ENCODE measurements around the gene NUDT3. TPM values are rescaled to one million over a fixed set of nuclear protein-coding genes. Genes with fewer than 3 reads are reported as not detected.

The NUDT3 gene
- total and polyA plus RNA-seq, 2 experiments from 2014 or later, result 12.1 to 31.1 TPM

- TF ChIP-seq ZNF462 (CRISPR knock-in tag; IDR thresholded peaks at IDR 0.05) (no peak), ZNF114 (CRISPR knock-in tag; IDR thresholded peaks at IDR 0.05) (no peak), EZH2phosphoT487 (IDR thresholded peaks at IDR 0.05; ENCODE audit: unreplicated experiment) (no peak), CTCF (conservative IDR thresholded peaks at IDR 0.05; ENCODE audit: low read depth in 2 of 2) (no peak), ZNF331 (CRISPR knock-in tag; IDR thresholded peaks at IDR 0.05; ENCODE audit: low read depth) (no peak)
Measured at GRCh38 chr6:34389034-34389433, 3.4 kb downstream of the NUDT3 start (continued).

DNA sequence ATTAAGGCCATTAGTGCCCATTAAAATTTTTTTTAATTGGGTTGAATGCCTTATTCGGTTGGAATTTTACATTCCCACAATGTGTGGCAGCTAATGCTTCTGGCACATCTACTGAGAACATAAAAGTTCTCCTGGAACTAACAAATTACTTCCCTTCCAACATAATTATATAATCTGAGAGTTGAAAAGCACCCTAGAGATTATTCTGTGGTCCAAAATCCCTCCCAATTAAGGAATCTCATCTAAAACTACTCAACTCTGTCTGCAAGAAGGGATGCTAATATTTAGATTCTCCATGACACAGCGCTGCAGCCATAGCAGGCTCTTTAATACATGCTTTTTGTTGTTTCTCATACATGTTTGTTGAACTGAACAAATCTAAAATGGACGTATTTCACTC lies 4.0 kb downstream of the NUDT3 start:
- peaks cover 17% of the 10 kb centered on the region; the same call in 1 of the 2 replicates for H4K20me1 ChIP-seq (replicated peaks; ENCODE audit: insufficient read depth)
- no peaks in the 10 kb centered on the region for H3K9me2 ChIP-seq (ENCODE audit: insufficient read depth)
- Mint-ChIP-seq H3K4me1 (peaks cover 38% of the 10 kb centered on the region), H3K27ac (no peak overlapping the region), H3K27me3 (ENCODE audit: insufficient read depth, low read depth, poor library complexity) (peaks cover 4% of the 10 kb centered on the region), H3K36me3 (ENCODE audit: low read depth) (no peaks in the 10 kb centered on the region; the same call in 2 of the 3 replicates), H3K9me3 (no peaks in the 10 kb centered on the region; the same call in 2 of the 3 replicates), H3K4me3 (no peak overlapping the region)
- DNase-seq (ENCODE audit: low spot score) (no peak), ATAC-seq (no peak)
- no peak overlapping the region for H3K27ac ChIP-seq (ENCODE audit: low read depth)
- no peaks in the 10 kb centered on the region for H3K36me3 ChIP-seq (ENCODE audit: insufficient read depth)
- 0 out of 2 replicates have a peak, but pooled peaks cover 3% of the 10 kb centered on the region for H3F3A ChIP-seq (replicated peaks; ENCODE audit: low read depth)
- no peak overlapping the region for H2AFZ ChIP-seq
- H3K4me1 ChIP-seq (ENCODE audit: insufficient read depth), result peaks cover 29% of the 10 kb centered on the region
- H3K79me2 ChIP-seq (replicated peaks; ENCODE audit: insufficient read depth), result peaks cover 82% of the 10 kb centered on the region
- no peaks in the 10 kb centered on the region for H3K27me3 ChIP-seq (ENCODE audit: insufficient read depth)
- no peak overlapping the region for H3K4me2 ChIP-seq
- H3K4me3 ChIP-seq, result no peak overlapping the region
- no peak for TF ChIP-seq EZH2 (IDR thresholded peaks at IDR 0.05; ENCODE audit: low read depth, unreplicated experiment)
- TF ChIP-seq, protein P1, sequence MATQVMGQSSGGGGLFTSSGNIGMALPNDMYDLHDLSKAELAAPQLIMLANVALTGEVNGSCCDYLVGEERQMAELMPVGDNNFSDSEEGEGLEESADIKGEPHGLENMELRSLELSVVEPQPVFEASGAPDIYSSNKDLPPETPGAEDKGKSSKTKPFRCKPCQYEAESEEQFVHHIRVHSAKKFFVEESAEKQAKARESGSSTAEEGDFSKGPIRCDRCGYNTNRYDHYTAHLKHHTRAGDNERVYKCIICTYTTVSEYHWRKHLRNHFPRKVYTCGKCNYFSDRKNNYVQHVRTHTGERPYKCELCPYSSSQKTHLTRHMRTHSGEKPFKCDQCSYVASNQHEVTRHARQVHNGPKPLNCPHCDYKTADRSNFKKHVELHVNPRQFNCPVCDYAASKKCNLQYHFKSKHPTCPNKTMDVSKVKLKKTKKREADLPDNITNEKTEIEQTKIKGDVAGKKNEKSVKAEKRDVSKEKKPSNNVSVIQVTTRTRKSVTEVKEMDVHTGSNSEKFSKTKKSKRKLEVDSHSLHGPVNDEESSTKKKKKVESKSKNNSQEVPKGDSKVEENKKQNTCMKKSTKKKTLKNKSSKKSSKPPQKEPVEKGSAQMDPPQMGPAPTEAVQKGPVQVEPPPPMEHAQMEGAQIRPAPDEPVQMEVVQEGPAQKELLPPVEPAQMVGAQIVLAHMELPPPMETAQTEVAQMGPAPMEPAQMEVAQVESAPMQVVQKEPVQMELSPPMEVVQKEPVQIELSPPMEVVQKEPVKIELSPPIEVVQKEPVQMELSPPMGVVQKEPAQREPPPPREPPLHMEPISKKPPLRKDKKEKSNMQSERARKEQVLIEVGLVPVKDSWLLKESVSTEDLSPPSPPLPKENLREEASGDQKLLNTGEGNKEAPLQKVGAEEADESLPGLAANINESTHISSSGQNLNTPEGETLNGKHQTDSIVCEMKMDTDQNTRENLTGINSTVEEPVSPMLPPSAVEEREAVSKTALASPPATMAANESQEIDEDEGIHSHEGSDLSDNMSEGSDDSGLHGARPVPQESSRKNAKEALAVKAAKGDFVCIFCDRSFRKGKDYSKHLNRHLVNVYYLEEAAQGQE (IDR thresholded peaks at IDR 0.05; ENCODE audit: unreplicated experiment), result no peak
